Heart right ventricle (tissue), 16 donors: ENCODE data around the gene RAB20. TPM values are rescaled to one million over a fixed set of nuclear protein-coding genes. Genes with fewer than 3 reads are reported as not detected.
A peak's percentile ranks its signal among the peaks of the same experiment; 100 is the strongest.

Experiments used
- ATAC-seq, 8 donors: fragments of 200-7000 bp; cut with Tn5 transposase; one replicate each; pipeline ENCODE4 v1.9.1; 2020; ENCODE audit warnings: mild to moderate bottlenecking in 8 of 8, moderate library complexity in 8 of 8, moderate number of reproducible peaks in 1 of 8
- DNase-seq, 2 donors: peaks; one replicate each; pipeline ENCODE4 v3.0.0-alpha.2; 2020
- H3K27ac ChIP-seq, 10 donors: fragments of 200-600 bp; sonication (generic) in 2 of 10; one replicate each; pipeline versions ENCODE4 v1.5.0 to v1.8.0; 2020 to 2022; ENCODE audit warnings: mild to moderate bottlenecking in 3 of 10
- H3K27me3 ChIP-seq, 7 donors: fragments of 200-600 bp; one replicate each; pipeline ENCODE4 v1.8.0; 2021 to 2022; ENCODE audit warnings: mild to moderate bottlenecking in 2 of 7
- H3K36me3 ChIP-seq, 9 donors: fragments of 200-600 bp; sonication (generic) in 1 of 9; one replicate each; pipeline versions ENCODE4 v1.5.0 to v1.8.0; 2020 to 2022; ENCODE audit warnings: mild to moderate bottlenecking in 2 of 9
- H3K4me1 ChIP-seq, 9 donors: fragments of 200-600 bp; sonication (generic) in 1 of 9; one replicate each; pipeline versions ENCODE4 v1.5.0 to v1.8.0; 2020 to 2022; ENCODE audit warnings: mild to moderate bottlenecking in 4 of 9
- H3K4me3 ChIP-seq, 10 donors: fragments of 200-600 bp; sonication (generic) in 2 of 10; one replicate each; pipeline versions ENCODE4 v1.5.0 to v1.8.0; 2020 to 2022; ENCODE audit warnings: mild to moderate bottlenecking in 7 of 10, moderate library complexity in 2 of 10
- H3K9me3 ChIP-seq, 11 donors: fragments of 200-600 bp in 10 of 11; sonication (generic) in 2 of 11; one replicate each; pipeline versions ENCODE4 v1.5.0 to v1.8.0; 2013 to 2022; ENCODE audit warnings: mild to moderate bottlenecking in 2 of 11, control low read depth in 1 of 11, moderate library complexity in 1 of 11
- CTCF ChIP-seq, 9 donors: fragments of 200-600 bp; sonication (generic) in 2 of 9; IDR thresholded peaks; one replicate each; pipeline versions ENCODE4 v1.5.0 to v1.8.0; 2021 to 2022; ENCODE audit warnings: antibody characterized with exemption in 9 of 9, mild to moderate bottlenecking in 5 of 9, moderate library complexity in 1 of 9
- WGBS, 2 donors: extraction: QIAGEN DNeasy Blood & Tissue Kit; methylation state at CpG; one replicate each; pipeline ENCODE4 v1.1.7; 2013; ENCODE audit warnings: inconsistent platforms in 1 of 2; 5-methylcytosine and 5-hydroxymethylcytosine counted together
- intact Hi-C, 10 donors: fragments of 100-400 bp; cut with DNase I; formaldehyde crosslinking; loops; one replicate each; pipeline versions ENCODE4 v1.11.1 to v1.14.2; 2022
- polyA plus RNA-seq, 2 donors: library from polyadenylated mRNA; stranded (reverse); fragments of 200-250 nt; gene quantifications; one replicate each; pipeline ENCODE4 v1.2.3, GENCODE V29; 2013
- total RNA-seq, 10 donors: library from RNA; stranded (reverse); fragmentation: NEBNext Ultra II Directional in 3 of 10; extraction: Animal tissue kit (Norgen Biotek cat#: 25700) in 3 of 10; gene quantifications; one replicate each; pipeline versions ENCODE4 v1.2.1 to v1.2.4, GENCODE V29; 2021 to 2023
- donor health status: Arrhythmogenic right ventricular cardiomyopathy.
- donor health status: ischemic (EF 13 %, LVEDD 7.1; RV severe dilation, severe dysfunction).
- donor health status: healthy with polysubstance abuse.
- donor health status: DM: no; HTN: yes; CAD: no.
- donor health status: DM: no; HTN: no; CAD: no.
- donor health status: ischemic (EF 25% LVEDD 6.9; RV normal size, moderate dysfunction).
- donor health status: ischemic (EF 25% LVEDD 5.7; RV mildly dilated, moderate dysfunction).
- donor health status: healthy.
- donor health status: DM: yes; HTN: yes; CAD: no.
- donor health status: Ischemic cardiomyopathy.
- donor health status: ischemic (EF 35%, LVEDD 5.7; RV mildly dilated, moderate dysfunction).
- donor health status: nonischemic (EF 11% LVEDD 7.7; RV severe dilation, severe dysfunction).
- donor health status: DM: yes; HTN: yes; CAD: no.
- donor health status: PGD.
- donor health status: ischemic (EF 29% LVEDD 5.4; RV normal size, mild dysfunction).
- donor health status: nonischemic (EF 23%, LVEDD 6.1; RV moderate dilation, normal function).

Gene RAB20
- total and polyA plus RNA-seq, 12 donors, result 5.4 to 40.8 (median 12.5) TPM

- intact Hi-C loops, result loop anchor here in 4 of 10 donors (5.0 to 10.0 kb wide), 3 partner anchors 109 to 119 kb away; no protein-coding TSS in a partner anchor
- ATAC-seq (peak in 1 of 8 donors; percentile 31), DNase-seq (no peak)
- no peak for TF ChIP-seq CTCF (IDR thresholded peaks at IDR 0.05)
- Histone ChIP-seq H3K27ac (no peak overlapping the region), H3K4me3 (no peak overlapping the region), H3K36me3 (no peaks in the 10 kb centered on the region), H3K27me3 (peaks cover 0 to 44% (median 28%) of the 10 kb centered on the region in 7 donors), H3K9me3 (no peaks in the 10 kb centered on the region), H3K4me1 (peaks cover 0 to 13% (median 0%) of the 10 kb centered on the region in 9 donors)
- WGBS, 2 donors, result 50 to 59% methylated on average over 9 of the region's 9 CpGs
Observed at GRCh38 chr13:110574161-110574560, 12.6 kb upstream of the RAB20 start.

- Histone ChIP-seq H3K9me3 (no peaks in the 10 kb centered on the region), H3K36me3 (no peaks in the 10 kb centered on the region), H3K4me3 (no peak overlapping the region), H3K4me1 (peaks cover 0 to 13% (median 0%) of the 10 kb centered on the region in 9 donors), H3K27me3 (peaks cover 0 to 44% (median 28%) of the 10 kb centered on the region in 7 donors), H3K27ac (no peak overlapping the region)
- DNase-seq, result no peak
- intact Hi-C loops, result loop anchor here in 4 of 10 donors (5.0 to 10.0 kb wide), 3 partner anchors 108 to 118 kb away; no protein-coding TSS in a partner anchor
- 77 to 88% methylated on average over 2 of the region's 2 CpGs for WGBS, 2 donors
- TF ChIP-seq CTCF (IDR thresholded peaks at IDR 0.05), result no peak
- no peak for ATAC-seq
Observed at GRCh38 chr13:110572778-110573118, 11.2 kb upstream of the RAB20 start.

GRCh38 chr13:110571896-110572777, 10.6 kb upstream of the RAB20 start:
- intact Hi-C loops, result loop anchor here in 4 of 10 donors (5.0 to 10.0 kb wide), 3 partner anchors 107 to 117 kb away; no protein-coding TSS in a partner anchor

More at GRCh38 chr13:110571896-110572777, 10.6 kb upstream of the RAB20 start:
- H3K9me3 ChIP-seq, result no peaks in the 10 kb centered on the region
- ATAC-seq (no peak), DNase-seq (no peak)
- no peak overlapping the region for H3K4me3 ChIP-seq
- H3K27me3 ChIP-seq, result peaks cover 0 to 44% (median 28%) of the 10 kb centered on the region in 7 donors
- TF ChIP-seq CTCF (IDR thresholded peaks at IDR 0.05), result no peak
- peaks cover 0 to 13% (median 0%) of the 10 kb centered on the region in 9 donors for H3K4me1 ChIP-seq
- no peaks in the 10 kb centered on the region for H3K36me3 ChIP-seq
- WGBS, 2 donors, result 82 to 85% methylated on average over 20 of the region's 20 CpGs
- H3K27ac ChIP-seq, result no peak overlapping the region
